Panc1 (cell line): ENCODE measurements around the gene ELF5. TPM values are rescaled to one million over a fixed set of nuclear protein-coding genes. Genes with fewer than 3 reads are reported as not detected.

Experiments
- ATAC-seq: fragments of 200-7000 bp; cut with Tn5 transposase; 2 replicates; pipeline ENCODE4 v1.9.1; 2020; ENCODE audit warnings: mild to moderate bottlenecking, moderate library complexity
- BruUV-seq: library from RNA; stranded (reverse); fragments of 400-500 nt; replicated peaks from 2 replicates; lab custom pipeline; 2021; lab: Mats Ljungman, UMichigan
- CTCF ChIA-PET: fragments of 300-600 bp; sonication (Branson Sonifier 250); formaldehyde crosslinking; loops from one replicate; lab custom pipeline; 2022; ENCODE audit warnings: antibody characterized with exemption; lab: Charles Lee
- POLR2A ChIA-PET: fragments of 300-600 bp; sonication (Branson Sonifier 250); formaldehyde crosslinking; loops from one replicate; lab custom pipeline; 2022; ENCODE audit warnings: antibody characterized with exemption; lab: Charles Lee
- DNase-seq: peaks from one replicate; pipeline ENCODE4 v3.0.0-alpha.2; 2010; ENCODE audit warnings: low read depth, low spot score
- H3K27ac ChIP-seq: 2 replicates; pipeline ENCODE4 v1.5.1; 2011; ENCODE audit warnings: mild to moderate bottlenecking, low read length, inconsistent platforms
- H3K27me3 ChIP-seq: fragments of 200-500 bp; sonication (Bioruptor generic); 2 replicates; pipeline ENCODE4 v1.6.0; 2014; ENCODE audit warnings: low read length, inconsistent platforms; ENCODE audit not compliant: control insufficient read depth, insufficient read depth
- H3K36me3 ChIP-seq: fragments of 200-500 bp; sonication (Bioruptor generic); 2 replicates; pipeline ENCODE4 v1.5.1; 2014; ENCODE audit warnings: inconsistent platforms, mild to moderate bottlenecking, low read length, moderate library complexity; ENCODE audit not compliant: control insufficient read depth, insufficient read depth
- H3K4me1 ChIP-seq: 2 replicates; pipeline ENCODE4 v1.5.1; 2011; ENCODE audit warnings: inconsistent platforms, mild to moderate bottlenecking, low read length, moderate library complexity; ENCODE audit not compliant: control insufficient read depth, insufficient read depth
- H3K4me3 ChIP-seq, 2 experiments: 2 replicates each; pipeline ENCODE4 v1.5.1; 2011 to 2012; ENCODE audit warnings: low read depth in 2 of 2, low read length in 2 of 2, mild to moderate bottlenecking in 2 of 2, inconsistent platforms in 1 of 2, moderate library complexity in 1 of 2
- H3K9me3 ChIP-seq: fragments of 200-500 bp; sonication (Bioruptor generic); 2 replicates; pipeline ENCODE4 v1.5.1; 2014; ENCODE audit warnings: low read depth, mild to moderate bottlenecking, inconsistent platforms, low read length, moderate library complexity; ENCODE audit not compliant: control insufficient read depth, insufficient read depth
- CTCF ChIP-seq: fragments of 450-650 bp; IDR thresholded peaks from 2 replicates; pipeline ENCODE4 v1.5.1; 2017; ENCODE audit warnings: mild to moderate bottlenecking
- POLR2AphosphoS5 ChIP-seq: IDR thresholded peaks from 2 replicates; pipeline ENCODE4 v1.6.1; 2012; ENCODE audit warnings: mild to moderate bottlenecking, low read depth, low read length, moderate library complexity
- REST ChIP-seq, 2 experiments: IDR thresholded peaks; 2 replicates each; pipeline ENCODE4 v1.6.1; 2011 to 2012; ENCODE audit warnings: low read depth in 2 of 2, control low read depth in 1 of 2, low read length in 1 of 2, mild to moderate bottlenecking in 1 of 2, moderate library complexity in 1 of 2; ENCODE audit not compliant: insufficient read depth in 1 of 2
- SIN3A ChIP-seq: IDR thresholded peaks from 2 replicates; pipeline ENCODE4 v1.6.1; 2012; ENCODE audit warnings: low read depth, mild to moderate bottlenecking, low read length, moderate library complexity, borderline replicate concordance; ENCODE audit not compliant: insufficient read depth
- TCF7L2 ChIP-seq: IDR thresholded peaks from 2 replicates; pipeline ENCODE4 v1.6.1; 2011; ENCODE audit warnings: mild to moderate bottlenecking, low read depth, low read length, inconsistent platforms
- in situ Hi-C: cut with HindIII; loops from 2 replicates; pipeline ENCODE4 v1.10.0; 2016; ENCODE audit warnings: low sequenced_read_pairs, low pct_unique_long_range_greater_than_20kb
- intact Hi-C: fragments of 100-400 bp; cut with micrococcal nuclease; formaldehyde crosslinking; loops from one replicate; pipeline ENCODE4 v1.10.0; 2022; ENCODE audit not compliant: unreplicated experiment
- total RNA-seq: library from RNA; stranded (reverse); gene quantifications from one replicate; pipeline ENCODE4 v1.2.1, GENCODE V29; 2021; ENCODE audit not compliant: unreplicated experiment

The ELF5 gene
- total RNA-seq, 1 experiment from 2014 or later = not detected

- Histone ChIP-seq H3K4me1 (no peaks in the 10 kb centered on the region), H3K27me3 (peaks cover 19% of the 10 kb centered on the region), H3K9me3 (no peaks in the 10 kb centered on the region), H3K4me3 (no peak overlapping the region), H3K27ac (no peak overlapping the region), H3K36me3 (no peaks in the 10 kb centered on the region)
- DNase-seq (no peak), ATAC-seq (no peak)
- CTCF ChIA-PET = no interaction called here
- TF ChIP-seq CTCF = no peak
- TF ChIP-seq SIN3A = no peak
- no peak for TF ChIP-seq TCF7L2
- no peak for TF ChIP-seq REST (IDR thresholded peaks at IDR 0.05; ENCODE audit: insufficient read depth in 1 of 2, low read depth in 2 of 2, low read length in 1 of 2)
- TF ChIP-seq POLR2AphosphoS5 = no peak
- in situ Hi-C loops = no loop called here
- BruUV-seq = no TSS peak
- intact Hi-C loops = no loop called here
- POLR2A ChIA-PET = no interaction called here
Measured at GRCh38 chr11:34536056-34536455, 22.5 kb upstream of the ELF5 start.

GRCh38 chr11:34534826-34535225 is 21.2 kb upstream of the ELF5 start:
- ATAC-seq = no peak
- in situ Hi-C loops = no loop called here
- Histone ChIP-seq H3K4me3 (no peak overlapping the region), H3K4me1 (no peaks in the 10 kb centered on the region), H3K9me3 (no peaks in the 10 kb centered on the region), H3K27me3 (peaks cover 8% of the 10 kb centered on the region), H3K27ac (no peak overlapping the region), H3K36me3 (no peaks in the 10 kb centered on the region)
- ChIA-PET CTCF (no interaction called here), POLR2A (no interaction called here)
- no peak for DNase-seq
- TF ChIP-seq REST (IDR thresholded peaks at IDR 0.05; ENCODE audit: insufficient read depth in 1 of 2, low read depth in 2 of 2, low read length in 1 of 2) (no peak), SIN3A (no peak)
- BruUV-seq = no TSS peak
- intact Hi-C loops = no loop called here
